NB4 (cell line): ENCODE data around the gene MKLN1.

Experiments
- CTCF ChIP-seq: IDR thresholded peaks from one replicate; pipeline ENCODE4 v1.5.1; 2012; ENCODE audit warnings: low read depth, low read length
- MAX ChIP-seq: IDR thresholded peaks from 2 replicates; pipeline ENCODE4 v1.6.1; 2011; ENCODE audit warnings: low read depth, low read length
- MYC ChIP-seq: IDR thresholded peaks from 2 replicates; pipeline ENCODE4 v1.6.1; 2011; ENCODE audit warnings: low read depth, low read length
- POLR2A ChIP-seq: IDR thresholded peaks from 2 replicates; pipeline ENCODE4 v1.6.1; 2011; ENCODE audit warnings: mild to moderate bottlenecking; ENCODE audit not compliant: insufficient read length; ENCODE audit errors: extremely low read depth

GRCh38 chr7:131369354-131369753, 41.7 kb downstream of the MKLN1 start:
- no peak for TF ChIP-seq POLR2A
- TF ChIP-seq CTCF = no peak
- no peak for TF ChIP-seq MYC
- no peak for TF ChIP-seq MAX
